ENCODE data around the gene WWTR1. TPM values are rescaled to one million over a fixed set of nuclear protein-coding genes. Genes with fewer than 3 reads are reported as not detected.

WWTR1 gene
- total RNA-seq, 1 donor from 2014 or later = 87.7 TPM

GRCh38 chr3:149481056-149481455, 176.8 kb downstream of the WWTR1 start:
- H3K27me3 ChIP-seq = no peaks in the 10 kb centered on the region
- TF ChIP-seq CTCF (IDR thresholded peaks at IDR 0.05) = no peak
- intact Hi-C loops (cut with DNase I) = loop anchor here (10.0 kb wide), 2 partner anchors 86 to 366 kb away; no protein-coding TSS in a partner anchor
- DNase-seq (no peak), ATAC-seq (no peak)
- no peaks in the 10 kb centered on the region for H3K9me3 ChIP-seq
- no peak overlapping the region for H3K27ac ChIP-seq
- H3K4me1 ChIP-seq = peaks cover 20% of the 10 kb centered on the region
- no peaks in the 10 kb centered on the region for H3K36me3 ChIP-seq
- H3K4me3 ChIP-seq = no peak overlapping the region

GRCh38 chr3:149480326-149481017, 177.4 kb downstream of the WWTR1 start:
- peak; percentile 99 for ATAC-seq
- no peak overlapping the region for H3K4me3 ChIP-seq
- H3K4me1 ChIP-seq = peaks cover 22% of the 10 kb centered on the region
- TF ChIP-seq CTCF (IDR thresholded peaks at IDR 0.05) = peak; percentile 90
- intact Hi-C loops (cut with DNase I) = loop anchor here (10.0 kb wide), 2 partner anchors 86 to 366 kb away; no protein-coding TSS in a partner anchor
- DNase-seq = peak; percentile 86
- H3K9me3 ChIP-seq = no peaks in the 10 kb centered on the region
- peak overlapping the region; percentile 69 for H3K27ac ChIP-seq
- no peaks in the 10 kb centered on the region for H3K36me3 ChIP-seq
- H3K27me3 ChIP-seq = no peaks in the 10 kb centered on the region

- ATAC-seq = no peak
These were observed 178.1 kb downstream of the WWTR1 start for GRCh38 chr3:149479621-149480325.

GRCh38 chr3:149476225-149476624, 181.6 kb downstream of the WWTR1 start:
- ATAC-seq (peak; percentile 28), DNase-seq (no peak)
- Histone ChIP-seq H3K27me3 (no peaks in the 10 kb centered on the region), H3K9me3 (no peaks in the 10 kb centered on the region), H3K4me1 (peaks cover 58% of the 10 kb centered on the region), H3K27ac (no peak overlapping the region), H3K36me3 (no peaks in the 10 kb centered on the region), H3K4me3 (no peak overlapping the region)
- intact Hi-C loops (cut with DNase I) = no loop called here
- no peak for TF ChIP-seq CTCF (IDR thresholded peaks at IDR 0.05)

More at GRCh38 chr3:149479621-149480325, 178.1 kb downstream of the WWTR1 start:
- TF ChIP-seq CTCF (IDR thresholded peaks at IDR 0.05) = no peak
- H3K27me3 ChIP-seq = no peaks in the 10 kb centered on the region
- intact Hi-C loops (cut with DNase I) = loop anchor here (10.0 kb wide), 2 partner anchors 85 to 365 kb away; no protein-coding TSS in a partner anchor
- peak overlapping the region; percentile 69 for H3K27ac ChIP-seq
- DNase-seq = no peak
- peaks cover 25% of the 10 kb centered on the region for H3K4me1 ChIP-seq
- no peak overlapping the region for H3K4me3 ChIP-seq
- no peaks in the 10 kb centered on the region for H3K9me3 ChIP-seq
- no peaks in the 10 kb centered on the region for H3K36me3 ChIP-seq

DNA sequence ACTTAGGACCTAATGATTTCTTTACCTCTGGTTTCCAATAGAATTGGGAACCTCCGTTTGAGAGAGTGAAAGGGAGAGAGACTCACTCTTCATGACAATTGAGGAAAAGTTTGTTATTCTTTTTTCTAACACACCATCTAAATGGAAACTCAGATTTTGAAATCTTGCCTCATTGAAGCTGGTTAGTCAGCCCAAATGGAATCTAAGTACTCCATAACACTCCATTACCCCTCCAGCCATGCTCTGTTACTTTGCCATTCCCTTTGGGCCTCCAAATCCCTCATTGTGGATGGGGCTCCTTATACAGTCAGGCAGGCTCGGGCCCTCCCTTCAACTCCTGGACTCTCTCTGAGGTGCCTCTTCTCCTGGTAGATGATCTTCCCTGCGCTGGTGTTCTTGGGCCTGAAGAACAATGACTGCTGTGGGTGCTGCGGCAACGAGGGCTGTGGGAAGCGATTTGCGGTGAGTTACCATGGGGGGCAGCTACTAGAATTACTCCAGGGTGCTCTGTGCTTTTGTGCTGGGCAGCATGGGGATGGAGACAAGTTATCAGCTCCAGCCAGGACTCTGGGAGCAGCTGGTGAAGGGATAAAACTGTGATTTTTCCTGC, 182.3 kb downstream of the WWTR1 start:
- Histone ChIP-seq H3K36me3 (no peaks in the 10 kb centered on the region), H3K4me1 (peaks cover 58% of the 10 kb centered on the region), H3K4me3 (no peak overlapping the region), H3K27ac (no peak overlapping the region), H3K9me3 (no peaks in the 10 kb centered on the region), H3K27me3 (no peaks in the 10 kb centered on the region)
- DNase-seq (no peak), ATAC-seq (no peak)
- TF ChIP-seq CTCF (IDR thresholded peaks at IDR 0.05) = no peak
- intact Hi-C loops (cut with DNase I) = no loop called here
